ENCODE results near the gene TMEM165. TPM values are rescaled to one million over a fixed set of nuclear protein-coding genes. Genes with fewer than 3 reads are reported as not detected.
"Not testable (repeated sequence)": the region's sequence is repeated elsewhere in the genome, so short reads cannot be mapped to it uniquely, and the experiment has no call there.

Gene TMEM165, protein sequence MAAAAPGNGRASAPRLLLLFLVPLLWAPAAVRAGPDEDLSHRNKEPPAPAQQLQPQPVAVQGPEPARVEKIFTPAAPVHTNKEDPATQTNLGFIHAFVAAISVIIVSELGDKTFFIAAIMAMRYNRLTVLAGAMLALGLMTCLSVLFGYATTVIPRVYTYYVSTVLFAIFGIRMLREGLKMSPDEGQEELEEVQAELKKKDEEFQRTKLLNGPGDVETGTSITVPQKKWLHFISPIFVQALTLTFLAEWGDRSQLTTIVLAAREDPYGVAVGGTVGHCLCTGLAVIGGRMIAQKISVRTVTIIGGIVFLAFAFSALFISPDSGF
- 10 to 100 TPM; 45.3 to 89.9 (median 53.1) TPM for total RNA-seq
- polyA plus RNA-seq: 47.1 TPM
- long read RNA-seq, donor 1, transcript TMEM165-201 (6 exons, 1,928 nt): major isoform, 136 of 166 reads
- long read RNA-seq, donor 1, partial matches to known transcripts: 6 of 166 reads
- long read RNA-seq, donor 1, other reads (novel, unspliced or antisense): 22 of 166 reads
- long read RNA-seq, donor 2, transcript TMEM165-201 (6 exons, 1,928 nt): major isoform, 36 of 46 reads
- long read RNA-seq, donor 2, partial matches to known transcripts: 1 of 46 reads
- long read RNA-seq, donor 2, other reads (novel, unspliced or antisense): 8 of 46 reads
- long read RNA-seq, donor 3, transcript TMEM165-201 (6 exons, 1,928 nt): major isoform, 354 of 419 reads
- long read RNA-seq, donor 3, transcript TMEM165-204 (3 exons, 828 nt): minor isoform, 8 of 419 reads
- long read RNA-seq, donor 3, partial matches to known transcripts: 18 of 419 reads
- long read RNA-seq, donor 3, other reads (novel, unspliced or antisense): 38 of 419 reads
- long read RNA-seq, donor 4, transcript TMEM165-201 (6 exons, 1,928 nt): major isoform, 38 of 39 reads
- long read RNA-seq, donor 4, partial matches to known transcripts: 0 of 39 reads
- long read RNA-seq, donor 4, other reads (novel, unspliced or antisense): 1 of 39 reads

DNA sequence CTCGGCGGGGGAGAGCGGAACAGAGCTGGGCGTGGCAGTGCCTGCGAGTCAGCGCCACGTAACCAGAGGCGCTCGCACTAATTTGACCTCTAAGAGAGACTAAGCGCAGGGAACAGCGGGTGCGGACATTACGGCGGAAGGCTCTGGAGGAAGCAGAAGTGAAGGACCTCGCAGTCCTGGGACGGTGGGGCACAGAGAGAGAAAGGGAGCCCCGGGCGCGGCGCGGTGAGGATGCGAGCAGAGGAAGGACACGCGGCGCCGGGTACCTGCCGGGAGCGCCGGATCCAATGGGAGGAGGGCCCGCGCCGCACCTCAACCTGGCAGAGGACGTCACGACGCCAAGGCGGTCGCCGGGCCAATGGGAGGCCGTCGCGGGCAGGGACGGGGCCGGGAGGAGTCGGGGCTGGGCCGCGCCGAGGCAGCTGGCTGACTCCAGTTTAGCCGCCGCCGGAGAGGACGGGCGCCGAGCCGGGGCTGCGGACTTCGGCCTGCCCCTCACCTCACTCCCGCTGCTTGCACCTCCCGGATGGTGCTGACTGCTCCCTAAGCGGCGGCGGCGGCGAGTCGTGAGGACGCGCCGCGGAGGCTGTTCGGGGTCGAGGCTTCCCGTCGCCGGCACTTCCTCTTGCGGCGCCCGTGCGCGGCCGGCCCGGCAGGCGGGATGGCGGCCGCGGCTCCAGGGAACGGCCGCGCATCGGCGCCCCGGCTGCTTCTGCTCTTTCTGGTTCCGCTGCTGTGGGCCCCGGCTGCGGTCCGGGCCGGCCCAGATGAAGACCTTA, at the start of gene TMEM165:
TSS of gene TMEM165 (plus strand) at position 429 of the 779 bp plus-strand sequence. CDS start at position 662, 233 bp downstream.
- intact Hi-C loops (cut with DNase I): loop anchor here in 1 of 4 donors (5.0 kb wide), 1 partner anchor 48 kb away; the partner anchor contains the start of gene SRD5A3
- under 1% methylated on average over 95 of the region's 95 CpGs for WGBS
- Histone ChIP-seq H3K27me3 (ENCODE audit: control insufficient read depth, insufficient read depth) (no peaks in the 10 kb centered on the region), H3K4me1 (ENCODE audit: control insufficient read depth, insufficient read depth, low read length) (peaks cover 3% of the 10 kb centered on the region), H3K9me3 (ENCODE audit: control insufficient read depth, low read length) (no peaks in the 10 kb centered on the region), H3K27ac (ENCODE audit: low read length) (peak within 1 kb of the TSS; percentile 96), H3K4me3 (ENCODE audit: low read length) (peak within 1 kb of the TSS; percentile 80)
- peak; percentile 92 to 96 (median 96) for DNase-seq
- peak; percentile 98 for ATAC-seq

DNA sequence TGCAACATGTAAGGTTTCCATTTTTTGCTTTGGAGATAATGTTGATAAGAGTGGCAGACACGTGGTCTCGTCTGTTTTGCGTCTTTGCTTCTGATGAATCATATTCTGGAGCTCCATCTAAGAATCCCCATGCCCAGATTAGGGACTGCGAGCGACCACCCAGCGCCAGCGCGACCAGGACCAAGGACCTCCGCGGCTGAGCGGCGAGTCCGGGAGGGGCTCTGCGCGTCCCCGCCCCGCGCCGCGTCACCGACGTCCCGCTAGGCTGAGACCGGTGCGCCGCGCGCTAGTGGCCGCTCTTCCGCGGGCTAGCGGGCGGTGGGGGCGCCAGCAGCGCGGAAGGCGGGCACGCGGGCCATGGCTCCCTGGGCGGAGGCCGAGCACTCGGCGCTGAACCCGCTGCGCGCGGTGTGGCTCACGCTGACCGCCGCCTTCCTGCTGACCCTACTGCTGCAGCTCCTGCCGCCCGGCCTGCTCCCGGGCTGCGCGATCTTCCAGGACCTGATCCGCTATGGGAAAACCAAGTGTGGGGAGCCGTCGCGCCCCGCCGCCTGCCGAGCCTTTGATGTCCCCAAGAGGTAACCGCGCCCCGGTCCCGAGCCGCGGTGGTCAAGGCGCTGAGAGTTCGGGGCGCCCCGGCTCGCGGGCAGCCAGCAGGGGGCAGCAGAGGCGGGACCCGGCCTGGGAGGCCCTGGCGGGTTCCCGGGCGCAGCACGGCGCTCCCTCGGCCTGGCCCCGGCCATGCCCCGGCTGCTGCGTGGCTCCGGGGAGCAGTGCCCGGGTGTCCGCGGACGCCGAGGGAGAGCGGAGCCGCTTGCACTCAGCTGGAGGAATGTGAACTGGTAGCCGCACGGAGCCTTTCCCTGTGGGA, 49.5 kb upstream of the TMEM165 start, which contains the start of gene SRD5A3:
TSS of gene SRD5A3 (plus strand) at position 263 of the 871 bp plus-strand sequence. CDS start at position 358, 95 bp downstream.
- intact Hi-C loops (cut with DNase I): loop anchor here in 3 of 4 donors (5.0 kb wide), 6 partner anchors 46 to 521 kb away; partner anchors contain the start of genes CLOCK (in 1 of the 3), EXOC1 (in 1 of the 3) and TMEM165 (in 1 of the 3)
- Histone ChIP-seq H3K4me1 (ENCODE audit: control insufficient read depth, insufficient read depth, low read length) (peaks cover 2% of the 10 kb centered on the region), H3K27ac (ENCODE audit: low read length) (peak within 1 kb of the TSS; percentile 93), H3K9me3 (ENCODE audit: control insufficient read depth, low read length) (no peaks in the 10 kb centered on the region), H3K4me3 (ENCODE audit: low read length) (peak within 1 kb of the TSS; percentile 69), H3K27me3 (ENCODE audit: control insufficient read depth, insufficient read depth) (no peaks in the 10 kb centered on the region)
- WGBS: under 1% methylated on average over 95 of the region's 95 CpGs
- DNase-seq (peak; percentile 87 to 95 (median 95)), ATAC-seq (peak; percentile 98)

DNA sequence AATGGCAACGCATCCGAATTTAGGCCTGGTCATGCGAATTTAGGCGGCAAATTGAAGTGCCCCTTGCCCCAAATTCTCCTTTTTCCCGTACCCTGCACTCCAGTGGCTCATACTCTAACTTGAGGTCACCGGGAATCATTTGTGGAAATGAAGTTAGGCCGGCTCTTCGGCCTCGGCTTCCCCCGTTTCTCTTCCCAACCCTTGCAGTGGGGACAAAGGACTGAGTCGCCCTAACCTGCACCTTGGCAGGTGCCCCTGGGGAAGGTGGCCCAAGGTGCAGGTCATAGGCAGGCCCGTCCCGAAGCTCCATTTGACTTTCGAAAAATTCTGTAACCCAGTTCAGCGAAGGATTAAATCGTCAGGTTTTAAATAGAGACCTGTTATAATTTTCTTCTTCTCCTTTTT, 48.9 kb upstream of the TMEM165 start:
- peak overlapping the region; percentile 69 for H3K4me3 ChIP-seq (ENCODE audit: low read length)
- intact Hi-C loops (cut with DNase I): loop anchor here in 3 of 4 donors (5.0 kb wide), 6 partner anchors 45 to 520 kb away; partner anchors contain the start of genes CLOCK (in 1 of the 3), EXOC1 (in 1 of the 3) and TMEM165 (in 1 of the 3)
- ATAC-seq: peak; percentile 1
- H3K9me3 ChIP-seq (ENCODE audit: control insufficient read depth, low read length): no peaks in the 10 kb centered on the region
- peak overlapping the region; percentile 93 for H3K27ac ChIP-seq (ENCODE audit: low read length)
- 32% methylated on average over 16 of the region's 16 CpGs for WGBS
- peaks cover 2% of the 10 kb centered on the region for H3K4me1 ChIP-seq (ENCODE audit: control insufficient read depth, insufficient read depth, low read length)
- H3K27me3 ChIP-seq (ENCODE audit: control insufficient read depth, insufficient read depth): no peaks in the 10 kb centered on the region
- peak in 1 of 3 donors; percentile 46 for DNase-seq

- 91% methylated on average over 3 of the region's 3 CpGs for WGBS
- intact Hi-C loops (cut with DNase I): loop anchor here in 3 of 4 donors (5.0 kb wide), 6 partner anchors 45 to 520 kb away; partner anchors contain the start of genes CLOCK (in 1 of the 3), EXOC1 (in 1 of the 3) and TMEM165 (in 1 of the 3)
- ATAC-seq (no peak), DNase-seq (no peak)
- H3K4me1 ChIP-seq (ENCODE audit: control insufficient read depth, insufficient read depth, low read length): peaks cover 2% of the 10 kb centered on the region
- H3K27me3 ChIP-seq (ENCODE audit: control insufficient read depth, insufficient read depth): no peaks in the 10 kb centered on the region
- no peak overlapping the region for H3K4me3 ChIP-seq (ENCODE audit: low read length)
- no peak overlapping the region for H3K27ac ChIP-seq (ENCODE audit: low read length)
- H3K9me3 ChIP-seq (ENCODE audit: control insufficient read depth, low read length): no peaks in the 10 kb centered on the region
Observed at GRCh38 chr4:55347610-55348228, 48.0 kb upstream of the TMEM165 start.

GRCh38 chr4:55348466-55348865, 47.3 kb upstream of the TMEM165 start:
- ATAC-seq (no peak), DNase-seq (no peak)
- no peaks in the 10 kb centered on the region for H3K9me3 ChIP-seq (ENCODE audit: control insufficient read depth, low read length)
- H3K4me3 ChIP-seq (ENCODE audit: low read length): no peak overlapping the region
- intact Hi-C loops (cut with DNase I): loop anchor here in 3 of 4 donors (5.0 kb wide), 6 partner anchors 44 to 519 kb away; partner anchors contain the start of genes CLOCK (in 1 of the 3), EXOC1 (in 1 of the 3) and TMEM165 (in 1 of the 3)
- 71% methylated on average over 3 of the region's 3 CpGs for WGBS
- no peak overlapping the region for H3K27ac ChIP-seq (ENCODE audit: low read length)
- H3K27me3 ChIP-seq (ENCODE audit: control insufficient read depth, insufficient read depth): no peaks in the 10 kb centered on the region
- H3K4me1 ChIP-seq (ENCODE audit: control insufficient read depth, insufficient read depth, low read length): peaks cover 2% of the 10 kb centered on the region

GRCh38 chr4:55350870-55351269, 44.9 kb upstream of the TMEM165 start:
- ATAC-seq; H3K4me1 ChIP-seq (ENCODE audit: control insufficient read depth, insufficient read depth, low read length); H3K4me3 ChIP-seq (ENCODE audit: low read length); H3K27me3 ChIP-seq (ENCODE audit: control insufficient read depth, insufficient read depth); DNase-seq; intact Hi-C loops (cut with DNase I); H3K27ac ChIP-seq (ENCODE audit: low read length); H3K9me3 ChIP-seq (ENCODE audit: control insufficient read depth, low read length): not testable (repeated sequence)
- 98% methylated on average over 10 of the region's 10 CpGs for WGBS

- peaks cover 2% of the 10 kb centered on the region for H3K4me1 ChIP-seq (ENCODE audit: control insufficient read depth, insufficient read depth, low read length)
- DNase-seq (no peak), ATAC-seq (no peak)
- no peaks in the 10 kb centered on the region for H3K27me3 ChIP-seq (ENCODE audit: control insufficient read depth, insufficient read depth)
- intact Hi-C loops (cut with DNase I): no loop called here
- no peak overlapping the region for H3K27ac ChIP-seq (ENCODE audit: low read length)
- no peak overlapping the region for H3K4me3 ChIP-seq (ENCODE audit: low read length)
- H3K9me3 ChIP-seq (ENCODE audit: control insufficient read depth, low read length): no peaks in the 10 kb centered on the region
Observed at GRCh38 chr4:55351824-55352223, 43.9 kb upstream of the TMEM165 start.

DNA sequence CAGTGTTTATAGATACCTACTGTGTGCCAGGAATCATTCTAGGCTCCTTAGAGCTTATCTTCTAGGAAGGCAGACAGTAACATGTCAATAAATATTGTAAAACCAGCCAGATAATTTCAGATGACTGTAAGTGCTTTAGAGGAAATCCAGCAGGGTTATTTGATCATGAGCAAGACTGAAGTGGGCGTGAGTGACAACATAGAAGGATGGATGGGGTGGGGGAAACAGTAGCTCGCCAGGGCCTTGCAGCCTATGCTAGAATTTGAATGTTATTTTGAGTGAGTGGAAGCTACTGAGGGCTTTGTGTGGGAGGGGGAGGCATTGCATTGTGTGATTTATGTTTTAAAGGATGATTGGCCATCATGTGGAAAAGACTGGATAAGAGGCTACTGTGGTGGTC, 43.0 kb upstream of the TMEM165 start:
- Histone ChIP-seq H3K27me3 (ENCODE audit: control insufficient read depth, insufficient read depth) (no peaks in the 10 kb centered on the region), H3K27ac (ENCODE audit: low read length) (no peak overlapping the region), H3K4me3 (ENCODE audit: low read length) (no peak overlapping the region), H3K4me1 (ENCODE audit: control insufficient read depth, insufficient read depth, low read length) (no peaks in the 10 kb centered on the region), H3K9me3 (ENCODE audit: control insufficient read depth, low read length) (no peaks in the 10 kb centered on the region)
- intact Hi-C loops (cut with DNase I): no loop called here
- DNase-seq (no peak), ATAC-seq (no peak)
- WGBS: 96% methylated on average over 2 of the region's 2 CpGs

DNA sequence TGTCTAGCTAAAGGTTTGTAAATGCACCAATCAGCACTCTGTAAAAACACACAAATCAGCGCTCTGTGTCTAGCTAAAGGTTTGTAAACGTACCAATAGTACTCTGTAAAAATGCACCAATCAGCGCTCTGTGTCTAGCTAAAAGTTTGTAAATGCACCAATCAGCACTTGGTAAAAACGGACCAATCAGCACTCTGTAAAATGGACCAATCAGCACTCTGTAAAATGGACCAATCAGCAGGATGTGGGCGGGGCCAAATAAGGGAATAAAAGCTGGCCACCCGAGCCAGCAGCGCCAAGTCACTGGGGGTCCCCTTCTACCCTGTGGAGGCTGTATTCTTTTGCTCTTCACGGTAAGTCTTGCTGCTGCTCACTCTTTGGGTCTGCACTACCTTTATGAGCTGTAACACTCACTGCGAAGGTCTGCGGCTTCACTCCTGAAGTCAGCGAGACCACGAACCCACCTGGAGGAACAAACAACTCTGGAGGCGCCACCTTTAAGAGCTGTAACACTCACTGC, 42.5 kb upstream of the TMEM165 start:
- not testable (repeated sequence) for ATAC-seq; H3K27ac ChIP-seq (ENCODE audit: low read length)
- 97% methylated on average over 13 of the region's 13 CpGs for WGBS

More for the DNA sequence above, 42.5 kb upstream of the TMEM165 start:
- H3K9me3 ChIP-seq (ENCODE audit: control insufficient read depth, low read length); H3K4me1 ChIP-seq (ENCODE audit: control insufficient read depth, insufficient read depth, low read length); intact Hi-C loops (cut with DNase I); DNase-seq; H3K27me3 ChIP-seq (ENCODE audit: control insufficient read depth, insufficient read depth); H3K4me3 ChIP-seq (ENCODE audit: low read length): not testable (repeated sequence)

Measured in right cardiac atrium (tissue), 5 donors.